Kidney (tissue), 14 donors: Measurements from ENCODE around the gene SSC5D. TPM values are rescaled to one million over a fixed set of nuclear protein-coding genes. Genes with fewer than 3 reads are reported as not detected.

Experiments
- DNase-seq, 5 donors: peaks; one replicate each; pipeline ENCODE4 v3.0.0-alpha.2; 2013 to 2020
- FAIRE-seq: peaks from 2 replicates; lab custom pipeline; 2012; peaks lifted over from hg19 to GRCh38; lab: Jason Lieb, UNC
- H3K27ac ChIP-seq, 2 donors: one replicate each; pipeline ENCODE4 v1.7.0; 2013; ENCODE audit warnings: low read depth in 2 of 2, low read length in 2 of 2, inconsistent platforms in 1 of 2
- H3K27me3 ChIP-seq: one replicate; pipeline ENCODE4 v1.7.1; 2013; ENCODE audit warnings: low read length, inconsistent platforms; ENCODE audit not compliant: control insufficient read depth, insufficient read depth
- H3K36me3 ChIP-seq, 3 donors: one replicate each; pipeline versions ENCODE4 v1.7.0 to v1.7.1; 2013; ENCODE audit warnings: low read length in 3 of 3, control low read depth in 1 of 3, inconsistent platforms in 1 of 3; ENCODE audit not compliant: insufficient read depth in 3 of 3, control insufficient read depth in 2 of 3
- H3K4me1 ChIP-seq, 3 donors: one replicate each; pipeline versions ENCODE4 v1.7.0 to v1.7.1; 2013; ENCODE audit warnings: low read length in 3 of 3, inconsistent platforms in 1 of 3, low read depth in 1 of 3; ENCODE audit not compliant: control insufficient read depth in 2 of 3, insufficient read depth in 2 of 3
- H3K4me3 ChIP-seq, 3 donors: one replicate each; pipeline versions ENCODE4 v1.7.0 to v1.8.1; 2013; ENCODE audit warnings: low read length in 3 of 3, control low read depth in 1 of 3, inconsistent platforms in 1 of 3
- H3K9ac ChIP-seq, 3 donors: one replicate each; pipeline versions ENCODE4 v1.7.0 to v1.7.1; 2013; ENCODE audit warnings: low read length in 3 of 3, control low read depth in 1 of 3, inconsistent platforms in 1 of 3
- H3K9me3 ChIP-seq, 3 donors: one replicate each; pipeline versions ENCODE4 v1.7.0 to v1.7.1; 2013; ENCODE audit warnings: low read length in 3 of 3, control low read depth in 1 of 3, inconsistent platforms in 1 of 3; ENCODE audit not compliant: control insufficient read depth in 2 of 3, insufficient read depth in 1 of 3
- CTCF ChIP-seq: IDR thresholded peaks from 3 replicates; pipeline ENCODE4 v1.5.1; 2012; ENCODE audit warnings: mild to moderate bottlenecking, moderate library complexity, borderline replicate concordance; ENCODE audit not compliant: insufficient read depth; ENCODE audit errors: extremely low read depth
- intact Hi-C: fragments of 100-400 bp; cut with DNase I; formaldehyde crosslinking; loops from one replicate; pipeline ENCODE4 v1.11.1; 2022
- polyA plus RNA-seq: library from polyadenylated mRNA; stranded (reverse); fragments of 350-450 nt; fragmentation: Illumina TruSeq; extraction: RNeasy Lipid Tissue Mini Kit (QIAGEN cat#74804); gene quantifications from one replicate; pipeline ENCODE4 v1.2.3, GENCODE V29; 2014; ENCODE audit warnings: low read depth, low replicate concordance; ENCODE audit not compliant: insufficient read depth
- total RNA-seq: library from RNA; stranded (reverse); fragmentation: NEBNext Ultra II Directional; extraction: Animal tissue kit (Norgen Biotek cat#: 25700); gene quantifications from one replicate; pipeline ENCODE4 v1.2.1, GENCODE V29; 2021
- donor health status: control.
- donor health status: control.
- donor health status: control.
- donor health status: control.
- donor health status: control.
- donor health status: DM: yes; HTN: yes; CAD: no.
- donor health status: Normal renal cell carcinoma (clear cell type).

SSC5D gene
- total and polyA plus RNA-seq, 2 donors from 2014 or later = 2.2 to 9.4 TPM

- no peaks in the 10 kb centered on the region for H3K36me3 ChIP-seq
- no peak overlapping the region for H3K4me3 ChIP-seq
- H3K27me3 ChIP-seq = no peaks in the 10 kb centered on the region
- H3K9ac ChIP-seq = no peak overlapping the region
- H3K4me1 ChIP-seq = peaks cover 0 to 16% (median 5%) of the 10 kb centered on the region in 3 donors
- TF ChIP-seq CTCF = no peak
- intact Hi-C loops = no loop called here
- DNase-seq (peak in 1 of 5 donors; percentile 71), FAIRE-seq (no peak)
- H3K27ac ChIP-seq = no peak overlapping the region
- H3K9me3 ChIP-seq = no peaks in the 10 kb centered on the region
Measured at GRCh38 chr19:55489711-55490477, 1.7 kb downstream of the SSC5D start.

GRCh38 chr19:55490478-55491432 is 2.5 kb downstream of the SSC5D start:
- H3K36me3 ChIP-seq = no peaks in the 10 kb centered on the region

More at GRCh38 chr19:55490478-55491432, 2.5 kb downstream of the SSC5D start:
- no peaks in the 10 kb centered on the region for H3K9me3 ChIP-seq
- FAIRE-seq (no peak), DNase-seq (no peak)
- no peak overlapping the region for H3K9ac ChIP-seq
- H3K27ac ChIP-seq = no peak overlapping the region
- no peak overlapping the region for H3K4me3 ChIP-seq
- intact Hi-C loops = no loop called here
- no peak for TF ChIP-seq CTCF
- H3K4me1 ChIP-seq = peaks cover 0 to 16% (median 5%) of the 10 kb centered on the region in 3 donors
- no peaks in the 10 kb centered on the region for H3K27me3 ChIP-seq
